Measurements from ENCODE around the gene CERS6.
"Not testable (repeated sequence)": the region's sequence is repeated elsewhere in the genome, so short reads cannot be mapped to it uniquely, and the experiment has no call there.

CERS6 gene

GRCh38 chr2:168455645-168456520, at the start of gene CERS6:
Gene CERS6 (plus strand): TSS chr2:168456272. CDS start chr2:168456449, 177 bp downstream.
- FAIRE-seq, result no peak

- FAIRE-seq, result not testable (repeated sequence)
Measured at GRCh38 chr2:168412301-168412700, 43.8 kb upstream of the CERS6 start.

- FAIRE-seq, result not testable (repeated sequence)
Measured at GRCh38 chr2:168413101-168413500, 43.0 kb upstream of the CERS6 start.

GRCh38 chr2:168416555-168416954, 39.5 kb upstream of the CERS6 start:
- no peak for FAIRE-seq

GRCh38 chr2:168422584-168422983, 33.5 kb upstream of the CERS6 start:
- FAIRE-seq, result no peak

- no peak for FAIRE-seq
Measured at GRCh38 chr2:168424112-168424951, 31.7 kb upstream of the CERS6 start.

- FAIRE-seq, result no peak
Measured at GRCh38 chr2:168424971-168425370, 31.1 kb upstream of the CERS6 start.

GRCh38 chr2:168426861-168427260, 29.2 kb upstream of the CERS6 start:
- no peak for FAIRE-seq

GRCh38 chr2:168427451-168427850, 28.6 kb upstream of the CERS6 start:
- no peak for FAIRE-seq

- FAIRE-seq, result no peak
Measured at GRCh38 chr2:168428431-168428830, 27.6 kb upstream of the CERS6 start.

- FAIRE-seq, result no peak
Measured at GRCh38 chr2:168429988-168430387, 26.1 kb upstream of the CERS6 start.

- no peak for FAIRE-seq
Measured at GRCh38 chr2:168430431-168430830, 25.6 kb upstream of the CERS6 start.

GRCh38 chr2:168431301-168432024, 24.6 kb upstream of the CERS6 start:
- no peak for FAIRE-seq

- no peak for FAIRE-seq
Measured at GRCh38 chr2:168432100-168432499, 24.0 kb upstream of the CERS6 start.

GRCh38 chr2:168432565-168433186, 23.4 kb upstream of the CERS6 start:
- FAIRE-seq, result no peak

- FAIRE-seq, result no peak
Measured at GRCh38 chr2:168433527-168433926, 22.5 kb upstream of the CERS6 start.

GRCh38 chr2:168434146-168434545, 21.9 kb upstream of the CERS6 start:
- FAIRE-seq, result no peak

GRCh38 chr2:168436840-168437239, 19.2 kb upstream of the CERS6 start:
- FAIRE-seq, result no peak

- FAIRE-seq, result no peak
Measured at GRCh38 chr2:168438553-168438952, 17.5 kb upstream of the CERS6 start.

GRCh38 chr2:168439536-168439935, 16.5 kb upstream of the CERS6 start:
- FAIRE-seq, result no peak

- no peak for FAIRE-seq
Measured at GRCh38 chr2:168441214-168441872, 14.7 kb upstream of the CERS6 start.

- no peak for FAIRE-seq
Measured at GRCh38 chr2:168443818-168444217, 12.3 kb upstream of the CERS6 start.
